ENCODE data around the gene IRF1.

IRF1 gene

GRCh38 chr5:132433141-132433540, 57.4 kb downstream of the IRF1 start:
- H3K36me3 Mint-ChIP-seq (ENCODE audit: low read depth), result peaks cover 64% of the 10 kb centered on the region
- H3K4me3 Mint-ChIP-seq, result no peak overlapping the region
- H3K9me3 Mint-ChIP-seq, result no peaks in the 10 kb centered on the region
- no peak overlapping the region for H3K27ac Mint-ChIP-seq
- peaks cover 80% of the 10 kb centered on the region for H3K4me1 Mint-ChIP-seq (ENCODE audit: low read depth)
- H3K27me3 Mint-ChIP-seq (ENCODE audit: low read depth), result no peaks in the 10 kb centered on the region
- no peak for DNase-seq (ENCODE audit: low spot score)

GRCh38 chr5:132431632-132432031, 58.9 kb downstream of the IRF1 start:
- no peaks in the 10 kb centered on the region for H3K27me3 Mint-ChIP-seq (ENCODE audit: low read depth)
- DNase-seq (ENCODE audit: low spot score), result no peak
- no peaks in the 10 kb centered on the region for H3K9me3 Mint-ChIP-seq
- H3K4me3 Mint-ChIP-seq, result peak overlapping the region; percentile 5
- peaks cover 66% of the 10 kb centered on the region for H3K36me3 Mint-ChIP-seq (ENCODE audit: low read depth)
- H3K27ac Mint-ChIP-seq, result peak overlapping the region; percentile 32
- H3K4me1 Mint-ChIP-seq (ENCODE audit: low read depth), result peaks cover 78% of the 10 kb centered on the region
